ENCODE results near the gene CRABP2. TPM values are rescaled to one million over a fixed set of nuclear protein-coding genes. Genes with fewer than 3 reads are reported as not detected.
A peak's percentile ranks its signal among the peaks of the same experiment; 100 is the strongest.

The CRABP2 gene
- total RNA-seq, 6 experiments from 2014 or later, result 0.24 TPM; not detected in 5

DNA sequence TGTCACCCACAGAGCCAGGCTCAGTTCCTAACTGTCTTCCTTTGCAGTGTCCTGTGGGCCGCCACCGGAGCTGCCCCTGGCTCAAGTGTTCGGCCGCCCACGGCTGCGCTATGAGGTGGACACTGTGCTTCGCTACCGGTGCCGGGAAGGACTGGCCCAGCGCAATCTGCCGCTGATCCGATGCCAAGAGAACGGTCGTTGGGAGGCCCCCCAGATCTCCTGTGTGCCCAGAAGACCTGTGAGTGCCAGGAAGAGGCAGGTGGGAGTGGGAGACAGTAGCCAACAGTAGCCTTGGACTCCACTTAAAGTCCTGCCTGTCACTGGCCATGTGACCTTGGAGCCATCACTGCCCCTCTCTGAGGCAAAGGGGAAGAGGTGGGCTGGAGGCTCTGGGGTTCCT is 46.9 kb downstream of the CRABP2 start:
- peaks cover 0 to 11% (median 4%) of the 10 kb centered on the region in 4 donors for H3K4me1 ChIP-seq
- no peak for ATAC-seq
- intact Hi-C loops (cut with DNase I), result no loop called here
- no peak overlapping the region for H3K4me3 ChIP-seq
- no peaks in the 10 kb centered on the region for H3K36me3 ChIP-seq
- WGBS (ENCODE audit: insufficient coverage, low coverage, low lambda C conversion rate, missing lambda C conversion rate), result 82% methylated on average over 14 of the region's 14 CpGs
- no peak overlapping the region for H3K27ac ChIP-seq
- no peaks in the 10 kb centered on the region for H3K9me3 ChIP-seq
- DNase-seq, result peak in 1 of 3 donors; percentile 55
- H3K27me3 ChIP-seq, result no peaks in the 10 kb centered on the region
- TF ChIP-seq POLR2A (IDR thresholded peaks at IDR 0.05), result no peak
- no peak for TF ChIP-seq CTCF (IDR thresholded peaks at IDR 0.05)

DNA sequence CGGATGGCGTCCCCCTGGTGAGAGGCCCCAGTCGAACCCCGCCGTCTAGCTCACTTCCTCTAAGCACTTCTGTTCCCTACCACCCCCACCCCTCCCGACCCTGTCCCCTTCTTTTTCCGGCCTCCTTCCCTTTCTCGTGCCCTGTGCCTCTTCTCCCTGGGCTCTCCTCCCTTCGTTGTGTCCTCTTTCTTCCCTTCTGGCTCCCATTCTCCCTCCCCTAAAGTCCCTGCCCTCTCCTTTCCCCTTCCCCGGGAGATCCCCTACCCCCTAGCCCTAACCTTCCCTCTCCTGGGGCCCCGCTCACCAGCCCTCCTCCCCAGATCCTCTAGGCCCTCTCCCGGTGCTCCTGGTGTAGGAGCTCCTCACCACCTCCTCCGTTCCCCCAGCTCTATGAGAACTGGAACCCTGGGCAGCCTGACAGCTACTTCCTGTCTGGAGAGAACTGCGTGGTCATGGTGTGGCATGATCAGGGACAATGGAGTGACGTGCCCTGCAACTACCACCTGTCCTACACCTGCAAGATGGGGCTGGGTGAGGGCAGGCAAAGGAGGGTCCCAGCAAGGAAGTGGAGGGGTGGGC is 47.6 kb downstream of the CRABP2 start:
- intact Hi-C loops (cut with DNase I), result no loop called here
- DNase-seq, result peak in 1 of 3 donors; percentile 43
- Histone ChIP-seq H3K4me3 (no peak overlapping the region), H3K4me1 (peaks cover 0 to 11% (median 4%) of the 10 kb centered on the region in 4 donors), H3K27me3 (no peaks in the 10 kb centered on the region), H3K27ac (no peak overlapping the region), H3K9me3 (no peaks in the 10 kb centered on the region), H3K36me3 (no peaks in the 10 kb centered on the region)
- 19% methylated on average over 15 of the region's 15 CpGs for WGBS (ENCODE audit: insufficient coverage, low coverage, low lambda C conversion rate, missing lambda C conversion rate)
- ATAC-seq, result no peak
- peak in 1 of 4 donors; percentile 2 for TF ChIP-seq CTCF (IDR thresholded peaks at IDR 0.05)
- TF ChIP-seq POLR2A (IDR thresholded peaks at IDR 0.05), result no peak

DNA sequence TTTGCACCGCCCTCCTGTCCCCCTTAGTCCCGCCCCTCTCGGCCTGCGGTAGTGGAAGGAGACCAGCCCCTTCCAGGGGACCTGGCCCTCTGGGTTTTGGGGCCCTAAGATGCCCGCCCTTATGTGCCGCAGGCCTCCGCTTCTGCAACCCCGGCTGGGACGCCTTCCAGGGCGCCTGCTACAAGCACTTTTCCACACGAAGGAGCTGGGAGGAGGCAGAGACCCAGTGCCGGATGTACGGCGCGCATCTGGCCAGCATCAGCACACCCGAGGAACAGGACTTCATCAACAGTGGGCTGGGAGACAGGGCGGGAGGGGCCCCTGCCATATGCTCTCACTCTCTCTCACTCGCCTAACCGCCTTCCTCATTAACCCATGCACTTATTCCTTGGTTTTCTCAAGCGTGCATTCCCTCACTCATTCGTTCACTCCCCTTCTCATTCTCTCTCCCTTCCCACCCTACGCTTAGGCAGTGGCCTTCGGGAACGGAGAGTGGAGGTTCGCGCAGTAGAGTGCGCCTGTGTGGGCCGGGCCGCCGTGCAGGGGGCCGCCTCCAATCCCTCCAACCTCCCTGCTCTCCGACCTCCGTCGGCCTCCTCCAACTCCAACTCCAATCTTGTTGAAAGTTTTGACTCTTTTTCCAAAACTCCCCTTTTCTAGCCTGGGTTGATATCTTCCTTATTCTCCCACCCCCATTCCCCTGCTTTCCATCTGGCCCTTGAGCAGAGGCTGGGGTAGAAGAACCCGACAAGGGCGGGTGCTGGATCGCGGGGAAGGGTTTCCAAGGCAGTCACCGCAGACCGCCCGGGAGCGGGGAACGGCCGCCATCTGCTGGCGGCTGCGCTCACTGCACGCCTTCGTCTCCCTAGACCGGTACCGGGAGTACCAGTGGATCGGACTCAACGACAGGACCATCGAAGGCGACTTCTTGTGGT is 48.3 kb downstream of the CRABP2 start:
- ATAC-seq, result peak; percentile 43 to 72 (median 64)
- TF ChIP-seq POLR2A (IDR thresholded peaks at IDR 0.05) (no peak), CTCF (IDR thresholded peaks at IDR 0.05) (peak; percentile 80 to 97 (median 94))
- Histone ChIP-seq H3K4me1 (peaks cover 0 to 11% (median 2%) of the 10 kb centered on the region in 4 donors), H3K36me3 (no peaks in the 10 kb centered on the region), H3K4me3 (no peak overlapping the region), H3K9me3 (no peaks in the 10 kb centered on the region), H3K27ac (no peak overlapping the region), H3K27me3 (no peaks in the 10 kb centered on the region)
- intact Hi-C loops (cut with DNase I), result no loop called here
- DNase-seq, result peak; percentile 72 to 76 (median 72)
- WGBS (ENCODE audit: insufficient coverage, low coverage, low lambda C conversion rate, missing lambda C conversion rate), result 2% methylated on average over 34 of the region's 54 CpGs

GRCh38 chr1:156655904-156656516 is 49.4 kb downstream of the CRABP2 start:
- Histone ChIP-seq H3K27me3 (no peaks in the 10 kb centered on the region), H3K4me3 (no peak overlapping the region), H3K4me1 (peaks cover 0 to 8% (median 0%) of the 10 kb centered on the region in 4 donors), H3K27ac (no peak overlapping the region), H3K36me3 (no peaks in the 10 kb centered on the region), H3K9me3 (no peaks in the 10 kb centered on the region)
- no peak for TF ChIP-seq POLR2A (IDR thresholded peaks at IDR 0.05)
- ATAC-seq (no peak), DNase-seq (no peak)
- intact Hi-C loops (cut with DNase I), result no loop called here
- WGBS (ENCODE audit: insufficient coverage, low coverage, low lambda C conversion rate, missing lambda C conversion rate), result 25% methylated on average over 4 of the region's 9 CpGs
